ENCODE results near the gene CSTPP1.

Gene CSTPP1

GRCh38 chr11:46896719-46897406, 39.7 kb upstream of the CSTPP1 start:
- Histone ChIP-seq H3K27me3 (ENCODE audit: insufficient read depth, low read length) (no peaks in the 10 kb centered on the region), H3K9ac (ENCODE audit: low read depth, low read length) (no peak overlapping the region), H3K9me3 (ENCODE audit: insufficient read depth, low read depth, low read length) (peaks cover 4% of the 10 kb centered on the region; the same call in 1 of the 2 replicates), H3K27ac (ENCODE audit: low read depth, low read length) (no peak overlapping the region), H3K36me3 (ENCODE audit: insufficient read depth, low read length) (peaks cover 68% of the 10 kb centered on the region), H3K4me1 (ENCODE audit: insufficient read depth, low read length) (no peaks in the 10 kb centered on the region), H3K4me3 (ENCODE audit: low read length) (no peak overlapping the region)
- WGBS = 95% methylated on average over 9 of the region's 10 CpGs

- whole genome bisulfite sequencing = 96% methylated on average over 17 of the region's 17 CpGs
These were observed 38.0 kb upstream of the CSTPP1 start for GRCh38 chr11:46898396-46899095.

GRCh38 chr11:46899501-46900025, 37.0 kb upstream of the CSTPP1 start:
- no peak overlapping the region for H3K27ac ChIP-seq (ENCODE audit: low read depth, low read length)
- WGBS = 96% methylated on average over 13 of the region's 13 CpGs

More at GRCh38 chr11:46898396-46899095, 38.0 kb upstream of the CSTPP1 start:
- Histone ChIP-seq H3K9me3 (ENCODE audit: insufficient read depth, low read depth, low read length) (peaks cover 4% of the 10 kb centered on the region; the same call in 1 of the 2 replicates), H3K4me3 (ENCODE audit: low read length) (no peak overlapping the region), H3K36me3 (ENCODE audit: insufficient read depth, low read length) (peaks cover 51% of the 10 kb centered on the region), H3K9ac (ENCODE audit: low read depth, low read length) (no peak overlapping the region), H3K27me3 (ENCODE audit: insufficient read depth, low read length) (no peaks in the 10 kb centered on the region), H3K4me1 (ENCODE audit: insufficient read depth, low read length) (no peaks in the 10 kb centered on the region), H3K27ac (ENCODE audit: low read depth, low read length) (no peak overlapping the region)

GRCh38 chr11:46900091-46900746, 36.3 kb upstream of the CSTPP1 start:
- Histone ChIP-seq H3K4me3 (ENCODE audit: low read length) (no peak overlapping the region), H3K27me3 (ENCODE audit: insufficient read depth, low read length) (no peaks in the 10 kb centered on the region), H3K9ac (ENCODE audit: low read depth, low read length) (no peak overlapping the region), H3K27ac (ENCODE audit: low read depth, low read length) (no peak overlapping the region), H3K9me3 (ENCODE audit: insufficient read depth, low read depth, low read length) (peaks cover 4% of the 10 kb centered on the region; the same call in 1 of the 2 replicates), H3K4me1 (ENCODE audit: insufficient read depth, low read length) (peaks cover 6% of the 10 kb centered on the region; the same call in 1 of the 2 replicates), H3K36me3 (ENCODE audit: insufficient read depth, low read length) (peaks cover 39% of the 10 kb centered on the region)
- 95% methylated on average over 13 of the region's 13 CpGs for WGBS

More at GRCh38 chr11:46899501-46900025, 37.0 kb upstream of the CSTPP1 start:
- Histone ChIP-seq H3K4me1 (ENCODE audit: insufficient read depth, low read length) (peaks cover 6% of the 10 kb centered on the region; the same call in 1 of the 2 replicates), H3K27me3 (ENCODE audit: insufficient read depth, low read length) (no peaks in the 10 kb centered on the region), H3K36me3 (ENCODE audit: insufficient read depth, low read length) (peaks cover 45% of the 10 kb centered on the region), H3K9ac (ENCODE audit: low read depth, low read length) (no peak overlapping the region), H3K4me3 (ENCODE audit: low read length) (no peak overlapping the region), H3K9me3 (ENCODE audit: insufficient read depth, low read depth, low read length) (peaks cover 4% of the 10 kb centered on the region; the same call in 1 of the 2 replicates)

GRCh38 chr11:46901156-46901555, 35.4 kb upstream of the CSTPP1 start:
- Histone ChIP-seq H3K9ac (ENCODE audit: low read depth, low read length) (no peak overlapping the region), H3K36me3 (ENCODE audit: insufficient read depth, low read length) (peaks cover 32% of the 10 kb centered on the region), H3K4me1 (ENCODE audit: insufficient read depth, low read length) (peaks cover 6% of the 10 kb centered on the region; the same call in 1 of the 2 replicates), H3K4me3 (ENCODE audit: low read length) (no peak overlapping the region), H3K27me3 (ENCODE audit: insufficient read depth, low read length) (no peaks in the 10 kb centered on the region), H3K9me3 (ENCODE audit: insufficient read depth, low read depth, low read length) (peaks cover 4% of the 10 kb centered on the region; the same call in 1 of the 2 replicates), H3K27ac (ENCODE audit: low read depth, low read length) (no peak overlapping the region)
- 95% methylated on average over 3 of the region's 3 CpGs for WGBS

- peaks cover 4% of the 10 kb centered on the region; the same call in 1 of the 2 replicates for H3K9me3 ChIP-seq (ENCODE audit: insufficient read depth, low read depth, low read length)
- WGBS = 95% methylated on average over 6 of the region's 6 CpGs
- peaks cover 21% of the 10 kb centered on the region for H3K4me1 ChIP-seq (ENCODE audit: insufficient read depth, low read length)
- peaks cover 24% of the 10 kb centered on the region for H3K36me3 ChIP-seq (ENCODE audit: insufficient read depth, low read length)
- H3K4me3 ChIP-seq (ENCODE audit: low read length) = no peak overlapping the region
- no peaks in the 10 kb centered on the region for H3K27me3 ChIP-seq (ENCODE audit: insufficient read depth, low read length)
- no peak overlapping the region for H3K9ac ChIP-seq (ENCODE audit: low read depth, low read length)
- H3K27ac ChIP-seq (ENCODE audit: low read depth, low read length) = no peak overlapping the region
These were observed 33.9 kb upstream of the CSTPP1 start for GRCh38 chr11:46902694-46903093.

GRCh38 chr11:46903846-46904245, 32.7 kb upstream of the CSTPP1 start:
- Histone ChIP-seq H3K4me1 (ENCODE audit: insufficient read depth, low read length) (peaks cover 28% of the 10 kb centered on the region), H3K27ac (ENCODE audit: low read depth, low read length) (no peak overlapping the region), H3K27me3 (ENCODE audit: insufficient read depth, low read length) (no peaks in the 10 kb centered on the region), H3K4me3 (ENCODE audit: low read length) (no peak overlapping the region), H3K9ac (ENCODE audit: low read depth, low read length) (no peak overlapping the region), H3K9me3 (ENCODE audit: insufficient read depth, low read depth, low read length) (no peaks in the 10 kb centered on the region), H3K36me3 (ENCODE audit: insufficient read depth, low read length) (peaks cover 19% of the 10 kb centered on the region)
- WGBS = 75% methylated on average over 10 of the region's 10 CpGs

- Histone ChIP-seq H3K9me3 (ENCODE audit: insufficient read depth, low read depth, low read length) (no peaks in the 10 kb centered on the region), H3K36me3 (ENCODE audit: insufficient read depth, low read length) (peaks cover 4% of the 10 kb centered on the region; the same call in 1 of the 2 replicates), H3K9ac (ENCODE audit: low read depth, low read length) (no peak overlapping the region), H3K4me3 (ENCODE audit: low read length) (no peak overlapping the region), H3K4me1 (ENCODE audit: insufficient read depth, low read length) (peaks cover 35% of the 10 kb centered on the region), H3K27me3 (ENCODE audit: insufficient read depth, low read length) (no peaks in the 10 kb centered on the region), H3K27ac (ENCODE audit: low read depth, low read length) (no peak overlapping the region)
- 92% methylated on average over 3 of the region's 5 CpGs for WGBS
These were observed 30.8 kb upstream of the CSTPP1 start for GRCh38 chr11:46905806-46906205.

- H3K4me1 ChIP-seq (ENCODE audit: insufficient read depth, low read length) = peaks cover 37% of the 10 kb centered on the region
- WGBS = 7% methylated on average over 13 of the region's 13 CpGs
- H3K9me3 ChIP-seq (ENCODE audit: insufficient read depth, low read depth, low read length) = no peaks in the 10 kb centered on the region
- no peak overlapping the region for H3K4me3 ChIP-seq (ENCODE audit: low read length)
- peak overlapping the region; percentile 83 for H3K27ac ChIP-seq (ENCODE audit: low read depth, low read length)
- H3K9ac ChIP-seq (ENCODE audit: low read depth, low read length) = peak overlapping the region; percentile 36; the same call in 1 of the 2 replicates
- no peaks in the 10 kb centered on the region for H3K36me3 ChIP-seq (ENCODE audit: insufficient read depth, low read length)
- H3K27me3 ChIP-seq (ENCODE audit: insufficient read depth, low read length) = no peaks in the 10 kb centered on the region
These were observed 29.9 kb upstream of the CSTPP1 start for GRCh38 chr11:46906609-46907041.

GRCh38 chr11:46907606-46908005, 29.0 kb upstream of the CSTPP1 start:
- Histone ChIP-seq H3K9ac (ENCODE audit: low read depth, low read length) (no peak overlapping the region), H3K4me1 (ENCODE audit: insufficient read depth, low read length) (peaks cover 45% of the 10 kb centered on the region), H3K9me3 (ENCODE audit: insufficient read depth, low read depth, low read length) (no peaks in the 10 kb centered on the region), H3K36me3 (ENCODE audit: insufficient read depth, low read length) (no peaks in the 10 kb centered on the region), H3K27ac (ENCODE audit: low read depth, low read length) (peak overlapping the region; percentile 83; the same call in 1 of the 2 replicates), H3K4me3 (ENCODE audit: low read length) (no peak overlapping the region), H3K27me3 (ENCODE audit: insufficient read depth, low read length) (no peaks in the 10 kb centered on the region)
- 96% methylated on average over 4 of the region's 4 CpGs for WGBS

Measured in HUES64 (cell line).